H1 (cell line): ENCODE results near the gene FHAD1. TPM values are rescaled to one million over a fixed set of nuclear protein-coding genes. Genes with fewer than 3 reads are reported as not detected.

Experiments
- CTCF ChIA-PET: fragments of 300-600 bp; sonication (Branson Sonifier 250); formaldehyde crosslinking; loops from one replicate; lab custom pipeline; 2021; ENCODE audit not compliant: partially characterized antibody; lab: Charles Lee
- POLR2A ChIA-PET: fragments of 300-600 bp; sonication (Branson Sonifier 250); formaldehyde crosslinking; loops from one replicate; lab custom pipeline; 2021; ENCODE audit warnings: inconsistent platforms; ENCODE audit not compliant: partially characterized antibody; lab: Charles Lee
- DNase-seq, 2 experiments: peaks; one replicate each; pipeline versions ENCODE4 v3.0.0 to v3.0.0-alpha.2; 2010 to 2022; ENCODE audit warnings: low spot score in 2 of 2, low read depth in 1 of 2, mixed read lengths in 1 of 2
- FAIRE-seq: peaks from 2 replicates; lab custom pipeline; 2011; peaks lifted over from hg19 to GRCh38; lab: Jason Lieb, UNC
- H2AFZ ChIP-seq: 2 replicates; pipeline ENCODE4 v1.8.1; 2012; ENCODE audit warnings: low read length, inconsistent platforms
- H2AK5ac ChIP-seq: 2 replicates; pipeline ENCODE4 v1.6.1; 2013; ENCODE audit warnings: low read depth, low read length
- H2BK120ac ChIP-seq: replicated peaks from 2 replicates; pipeline ENCODE3; 2013; ENCODE audit warnings: low read depth, low read length, inconsistent platforms
- H2BK12ac ChIP-seq: 2 replicates; pipeline ENCODE4 v1.6.1; 2013; ENCODE audit warnings: low read depth, low read length
- H2BK15ac ChIP-seq: 2 replicates; pipeline ENCODE4 v1.6.1; 2013; ENCODE audit warnings: low read length
- H2BK20ac ChIP-seq: 2 replicates; pipeline ENCODE4 v1.6.1; 2013; ENCODE audit warnings: low read length
- H2BK5ac ChIP-seq: 2 replicates; pipeline ENCODE4 v1.6.1; 2013; ENCODE audit warnings: low read depth, low read length
- H3K14ac ChIP-seq: 2 replicates; pipeline ENCODE4 v1.6.1; 2013; ENCODE audit warnings: inconsistent platforms; ENCODE audit not compliant: insufficient read length
- H3K18ac ChIP-seq: 2 replicates; pipeline ENCODE4 v1.6.1; 2013; ENCODE audit warnings: low read length; ENCODE audit errors: extremely low read depth
- H3K23ac ChIP-seq: 2 replicates; pipeline ENCODE4 v1.6.1; 2013; ENCODE audit warnings: inconsistent platforms; ENCODE audit not compliant: insufficient read length
- H3K23me2 ChIP-seq: 2 replicates; pipeline ENCODE4 v1.6.1; 2013; ENCODE audit warnings: low read depth, low read length
- H3K27ac ChIP-seq: 2 replicates; pipeline ENCODE4 v1.6.1; 2011; ENCODE audit warnings: low read depth, low read length, inconsistent platforms
- H3K27me3 ChIP-seq, 4 experiments: replicated peaks in 1 of 4; 1 replicate in 1 of 4; 2 replicates in 3 of 4; pipeline versions ENCODE4 v1.6.1 to v1.8.1; 2011 to 2013; ENCODE audit warnings: low read length in 3 of 4, mild to moderate bottlenecking in 3 of 4, inconsistent platforms in 2 of 4, mixed read lengths in 2 of 4, moderate library complexity in 1 of 4; ENCODE audit not compliant: control insufficient read depth in 3 of 4, insufficient read depth in 3 of 4; ENCODE audit errors: extremely low read depth in 1 of 4
- H3K36me3 ChIP-seq, 4 experiments: 2 replicates each; pipeline versions ENCODE4 v1.6.1 to v1.8.1; 2011 to 2013; ENCODE audit warnings: mild to moderate bottlenecking in 4 of 4, low read length in 3 of 4, moderate library complexity in 2 of 4, control low read depth in 1 of 4, inconsistent platforms in 1 of 4; ENCODE audit not compliant: insufficient read depth in 4 of 4, control insufficient read depth in 2 of 4
- H3K4ac ChIP-seq: replicated peaks from 2 replicates; pipeline ENCODE3; 2013; ENCODE audit warnings: low read length, low read depth, mixed read lengths, inconsistent platforms; ENCODE audit not compliant: insufficient read length
- H3K4me1 ChIP-seq, 4 experiments: replicated peaks in 1 of 4; 1 replicate in 1 of 4; 2 replicates in 3 of 4; pipeline versions ENCODE4 v1.6.1 to v1.8.1; 2011 to 2013; ENCODE audit warnings: low read length in 3 of 4, inconsistent platforms in 2 of 4, mixed read lengths in 1 of 4; ENCODE audit not compliant: insufficient read depth in 4 of 4, control insufficient read depth in 3 of 4
- H3K4me2 ChIP-seq, 2 experiments: 2 replicates each; pipeline versions ENCODE4 v1.6.1 to v1.8.1; 2011 to 2013; ENCODE audit warnings: low read depth in 2 of 2, low read length in 2 of 2, control low read depth in 1 of 2, inconsistent platforms in 1 of 2, mild to moderate bottlenecking in 1 of 2; ENCODE audit not compliant: insufficient read depth in 1 of 2
- H3K4me3 ChIP-seq, 4 experiments: fragments of 200-600, 300-600 bp in 1 of 4; sonication (generic), shearing (Covaris generic), sonication (Bioruptor Twin) in 1 of 4; 2 replicates each; pipeline versions ENCODE4 v1.5.1 to v1.8.1; 2011 to 2016; ENCODE audit warnings: low read length in 4 of 4, low read depth in 3 of 4, control low read depth in 2 of 4, inconsistent platforms in 2 of 4, mild to moderate bottlenecking in 2 of 4, mixed read lengths in 1 of 4, moderate library complexity in 1 of 4; ENCODE audit not compliant: insufficient read depth in 2 of 4; ENCODE audit errors: extremely low read depth in 1 of 4
- H3K56ac ChIP-seq: replicated peaks from 2 replicates; pipeline ENCODE3; 2013; ENCODE audit warnings: low read depth, mild to moderate bottlenecking, mixed read lengths, low read length, inconsistent platforms; ENCODE audit not compliant: insufficient read length
- H3K79me1 ChIP-seq: 2 replicates; pipeline ENCODE4 v1.6.1; 2013; ENCODE audit warnings: low read depth, low read length, control low read depth
- H3K79me2 ChIP-seq, 2 experiments: 2 replicates each; pipeline versions ENCODE4 v1.6.1 to v1.8.1; 2012 to 2013; ENCODE audit warnings: low read length in 2 of 2, mild to moderate bottlenecking in 2 of 2, inconsistent platforms in 1 of 2; ENCODE audit not compliant: insufficient read depth in 2 of 2, control insufficient read depth in 1 of 2
- H3K9ac ChIP-seq, 4 experiments: replicated peaks in 1 of 4; 1 replicate in 1 of 4; 2 replicates in 3 of 4; pipeline versions ENCODE4 v1.6.1 to v1.8.1; 2011 to 2013; ENCODE audit warnings: low read depth in 3 of 4, low read length in 3 of 4, control low read depth in 2 of 4, mild to moderate bottlenecking in 2 of 4, moderate library complexity in 2 of 4, inconsistent platforms in 1 of 4; ENCODE audit errors: extremely low read depth in 1 of 4
- H3K9me3 ChIP-seq, 2 experiments: 2 replicates each; pipeline versions ENCODE4 v1.6.1 to v1.8.1; 2012 to 2013; ENCODE audit warnings: mild to moderate bottlenecking in 2 of 2, moderate library complexity in 2 of 2, control low read depth in 1 of 2, inconsistent platforms in 1 of 2, low read depth in 1 of 2, low read length in 1 of 2, mixed read lengths in 1 of 2; ENCODE audit not compliant: insufficient read depth in 2 of 2
- H4K20me1 ChIP-seq, 2 experiments: replicated peaks in 1 of 2; 2 replicates each; pipeline versions ENCODE3 to v1.8.1; 2011 to 2013; ENCODE audit warnings: inconsistent platforms in 2 of 2, low read length in 2 of 2, mild to moderate bottlenecking in 1 of 2; ENCODE audit not compliant: insufficient read depth in 2 of 2, control insufficient read depth in 1 of 2
- H4K5ac ChIP-seq: 2 replicates; pipeline ENCODE4 v1.6.1; 2013; ENCODE audit warnings: low read length, low read depth, mixed read lengths, inconsistent platforms; ENCODE audit not compliant: insufficient read length
- H4K8ac ChIP-seq: 2 replicates; pipeline ENCODE4 v1.8.0; 2013; ENCODE audit warnings: mild to moderate bottlenecking, moderate library complexity, low read length, inconsistent platforms; ENCODE audit not compliant: insufficient read depth; ENCODE audit errors: extremely low read depth
- H4K91ac ChIP-seq: replicated peaks from 2 replicates; pipeline ENCODE3; 2013; ENCODE audit warnings: low read length, mixed read lengths, inconsistent platforms; ENCODE audit not compliant: insufficient read length
- ASH2L ChIP-seq: fragments of 200-600, 300-600 bp; sonication (generic); IDR thresholded peaks from one replicate; pipeline ENCODE4 v1.7.1; 2017; ENCODE audit warnings: low read length
- BACH1 ChIP-seq: IDR thresholded peaks from 2 replicates; pipeline ENCODE4 v1.6.1; 2012; ENCODE audit warnings: low read length, improper control_type of control experiment
- BCL11A ChIP-seq, 2 experiments: IDR thresholded peaks; one replicate each; pipeline ENCODE4 v1.6.1; 2011; ENCODE audit warnings: low read depth in 2 of 2, low read length in 2 of 2, mild to moderate bottlenecking in 2 of 2
- CEBPB ChIP-seq: IDR thresholded peaks from 2 replicates; pipeline ENCODE4 v1.6.1; 2012; ENCODE audit warnings: low read depth, low read length
- CHD2 ChIP-seq: IDR thresholded peaks from 2 replicates; pipeline ENCODE4 v1.6.1; 2012; ENCODE audit warnings: low read length, improper control_type of control experiment
- JUN ChIP-seq: IDR thresholded peaks from 2 replicates; pipeline ENCODE4 v1.6.1; 2011; ENCODE audit warnings: low read depth, mild to moderate bottlenecking, improper control_type of control experiment, low read length
- KDM1A ChIP-seq: fragments of 200-600, 300-600 bp; sonication (generic); IDR thresholded peaks from 2 replicates; pipeline ENCODE4 v1.7.1; 2016; ENCODE audit warnings: mild to moderate bottlenecking, low read length, borderline replicate concordance
- NRF1 ChIP-seq: IDR thresholded peaks from 2 replicates; pipeline ENCODE4 v1.6.1; 2011; ENCODE audit warnings: mild to moderate bottlenecking, low read depth, low read length, improper control_type of control experiment
- POLR2A ChIP-seq, 2 experiments: IDR thresholded peaks; 1 replicate in 1 of 2; 2 replicates in 1 of 2; pipeline ENCODE4 v1.6.1; 2011; ENCODE audit warnings: low read depth in 2 of 2, low read length in 2 of 2, mild to moderate bottlenecking in 2 of 2; ENCODE audit errors: control extremely low read depth in 1 of 2
- POLR2AphosphoS5 ChIP-seq: IDR thresholded peaks from 2 replicates; pipeline ENCODE4 v1.6.1; 2011; ENCODE audit warnings: low read depth, low read length
- RFX5 ChIP-seq: IDR thresholded peaks from 2 replicates; pipeline ENCODE4 v1.6.1; 2011; ENCODE audit warnings: low read depth, low read length, improper control_type of control experiment, borderline replicate concordance
- RXRA ChIP-seq: IDR thresholded peaks from 2 replicates; pipeline ENCODE4 v1.6.1; 2011; ENCODE audit warnings: low read depth, mild to moderate bottlenecking, low read length, moderate library complexity; ENCODE audit not compliant: insufficient read depth
- SIX5 ChIP-seq: IDR thresholded peaks from 2 replicates; pipeline ENCODE4 v1.6.1; 2011; ENCODE audit warnings: mild to moderate bottlenecking, low read depth, low read length
- SP1 ChIP-seq: IDR thresholded peaks from 2 replicates; pipeline ENCODE4 v1.6.1; 2011; ENCODE audit warnings: low read depth, low read length
- SUZ12 ChIP-seq: fragments of 200-600 bp; sonication (generic); IDR thresholded peaks from 2 replicates; pipeline ENCODE4 v1.6.1; 2012; ENCODE audit warnings: mild to moderate bottlenecking, inconsistent platforms, low read length, moderate library complexity, mixed read lengths
- TAF7 ChIP-seq: optimal IDR thresholded peaks from 2 replicates; pipeline ENCODE3; 2011; ENCODE audit warnings: low read depth, mild to moderate bottlenecking, inconsistent platforms, low read length, moderate library complexity, borderline replicate concordance
- YY1 ChIP-seq: IDR thresholded peaks from 2 replicates; pipeline ENCODE4 v1.6.1; 2011; ENCODE audit warnings: low read depth, mild to moderate bottlenecking, low read length
- WGBS, 2 experiments: shearing (Covaris generic) in 1 of 2; methylation state at CpG; one replicate each; pipeline versions ENCODE4 v1.1.6 to v1.1.7; 2013 to 2015; ENCODE audit warnings: low lambda C conversion rate in 2 of 2, mixed read lengths in 2 of 2, inconsistent platforms in 1 of 2, low coverage in 1 of 2, missing lambda C conversion rate in 1 of 2; ENCODE audit not compliant: insufficient replicate concordance in 2 of 2, insufficient coverage in 1 of 2, insufficient read length in 1 of 2; ENCODE audit errors: extremely low coverage in 1 of 2, missing lambda C conversion rate in 1 of 2; 5-methylcytosine and 5-hydroxymethylcytosine counted together
- polyA plus RNA-seq, 7 experiments: library from polyadenylated mRNA; depleted of rRNA in 3 of 7; stranded (reverse) in 5 of 7; unstranded in 2 of 7; fragments of >200 nt in 5 of 7; fragments of 200-250 nt in 2 of 7; gene quantifications; 1 replicate in 5 of 7; 2 replicates in 1 of 7; 4 replicates in 1 of 7; pipeline versions ENCODE4 v1.2.1 to v1.2.3, GENCODE V29; 2011 to 2013; ENCODE audit warnings: missing spikeins in 2 of 7, mixed read lengths in 2 of 7
- total RNA-seq: library from RNA; stranded (reverse); fragmentation: NEBNext Ultra II Directional; extraction: Animal tissue kit (Norgen Biotek cat#: 25700); gene quantifications from 2 replicates; pipeline ENCODE4 v1.2.1, GENCODE V29; 2021

The FHAD1 gene
- total and polyA plus RNA-seq, 2 of the 8 experiments (the other 6 are each of a cell fraction or from before 2014, with no cell fraction given), result 0.39 to 0.69 TPM

DNA sequence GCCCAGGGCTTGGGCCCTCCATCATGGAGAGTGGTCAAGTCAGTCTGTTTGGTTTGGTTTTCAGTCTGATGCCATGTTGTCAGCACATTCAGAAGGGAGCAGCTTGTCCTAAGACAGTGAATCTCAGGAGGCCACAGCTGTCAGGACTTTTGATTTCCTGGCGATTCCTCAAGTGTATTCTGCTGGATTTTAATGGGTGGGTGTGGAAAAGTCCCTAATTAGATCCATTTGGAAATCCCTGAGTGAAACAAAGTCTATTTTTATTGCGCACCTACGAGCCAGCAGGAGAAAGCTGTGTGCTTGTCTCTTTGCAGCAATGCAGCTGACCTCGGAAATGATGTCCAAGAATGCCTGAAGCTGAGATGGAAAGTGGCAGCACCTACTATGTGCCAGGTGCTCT is 21.6 kb upstream of the FHAD1 start:
- H3K27ac ChIP-seq, result no peak overlapping the region
- H3K14ac ChIP-seq, result no peak overlapping the region
- H4K8ac ChIP-seq, result no peak overlapping the region
- ChIA-PET CTCF (interaction anchor here (0.5 to 1.0 kb wide), 2 partner anchors 99 to 235 kb away, joined by 3 read pairs; no protein-coding TSS in a partner anchor), POLR2A (interaction anchor here (0.5 to 1.0 kb wide), 2 partner anchors 12 to 135 kb away, joined by 3 read pairs; no protein-coding TSS in a partner anchor)
- peaks cover 0 to 2% (median 0%) of the 10 kb centered on the region in 4 experiments; a peak in 1 of 7 replicates for H3K4me1 ChIP-seq
- no peak overlapping the region for H3K18ac ChIP-seq
- no peak overlapping the region for H2BK5ac ChIP-seq
- no peaks in the 10 kb centered on the region for H3K9me3 ChIP-seq
- no peak overlapping the region for H2BK120ac ChIP-seq
- TF ChIP-seq KDM1A (no peak), JUN (no peak), POLR2A (IDR thresholded peaks at IDR 0.05; ENCODE audit: control extremely low read depth in 1 of 2, low read depth in 2 of 2, low read length in 2 of 2) (no peak), POLR2AphosphoS5 (no peak), RXRA (no peak), NRF1 (no peak), SP1 (no peak), BCL11A (IDR thresholded peaks at IDR 0.05; ENCODE audit: low read depth in 2 of 2, low read length in 2 of 2) (no peak), SIX5 (no peak), ASH2L (no peak), YY1 (no peak), SUZ12 (no peak), RFX5 (no peak), TAF7 (no peak), CHD2 (no peak), BACH1 (no peak), CEBPB (no peak)
- no peaks in the 10 kb centered on the region for H3K79me1 ChIP-seq
- DNase-seq, result no peak
- no peak overlapping the region for H2AFZ ChIP-seq
- H3K79me2 ChIP-seq, result no peaks in the 10 kb centered on the region
- no peaks in the 10 kb centered on the region for H3K36me3 ChIP-seq
- peak overlapping the region; percentile 15 for H4K91ac ChIP-seq
- no peak overlapping the region for H2AK5ac ChIP-seq
- no peak for FAIRE-seq
- no peak overlapping the region for H3K4ac ChIP-seq
- H3K4me2 ChIP-seq, result no peak overlapping the region
- H4K5ac ChIP-seq, result no peak overlapping the region
- no peak overlapping the region; the same call in 1 of the 2 replicates for H2BK12ac ChIP-seq
- no peaks in the 10 kb centered on the region for H4K20me1 ChIP-seq
- H3K27me3 ChIP-seq, result no peaks in the 10 kb centered on the region
- H3K23ac ChIP-seq, result no peak overlapping the region
- no peak overlapping the region for H2BK20ac ChIP-seq
- no peak overlapping the region for H2BK15ac ChIP-seq
- no peak overlapping the region for H3K4me3 ChIP-seq
- peaks cover 2% of the 10 kb centered on the region; the same call in 1 of the 2 replicates for H3K23me2 ChIP-seq
- no peak overlapping the region for H3K56ac ChIP-seq
- WGBS, 2 experiments, result 97% methylated on average over 4 of the region's 4 CpGs; no CpG with 5 or more reads in 1 of the 2 experiments
- no peak overlapping the region for H3K9ac ChIP-seq
